ENCODE results near the gene FECH. TPM values are rescaled to one million over a fixed set of nuclear protein-coding genes. Genes with fewer than 3 reads are reported as not detected.
A peak's percentile ranks its signal among the peaks of the same experiment; 100 is the strongest.

FECH gene
- total RNA-seq, 2 experiments from 2014 or later = 5.3 to 14.2 TPM

GRCh38 chr18:57584444-57584843, 2.1 kb downstream of the FECH start:
- no peak overlapping the region for H2AFZ ChIP-seq (ENCODE audit: low read length)
- no peaks in the 10 kb centered on the region for H3K9me3 ChIP-seq (ENCODE audit: low read length)
- H3K4me2 ChIP-seq (ENCODE audit: low read length) = no peak overlapping the region
- H3K4me3 ChIP-seq (ENCODE audit: low read depth, low read length, poor library complexity, severe bottlenecking) = no peak overlapping the region
- H3K79me2 ChIP-seq (ENCODE audit: insufficient read depth, low read depth, low read length) = no peaks in the 10 kb centered on the region
- no peaks in the 10 kb centered on the region for H3K9me2 ChIP-seq (ENCODE audit: insufficient read depth, low read length)
- intact Hi-C loops (cut with micrococcal nuclease; ENCODE audit: unreplicated experiment) = no loop called here
- no peak overlapping the region for H3K27ac ChIP-seq (ENCODE audit: low read depth, low read length, poor library complexity, severe bottlenecking)
- H3K36me3 ChIP-seq (ENCODE audit: insufficient read depth, low read length) = no peaks in the 10 kb centered on the region
- BruUV-seq (replicated peaks) = no TSS peak
- H4K20me1 ChIP-seq (ENCODE audit: insufficient read depth, low read length) = no peaks in the 10 kb centered on the region
- ChIA-PET CTCF (ENCODE audit: unreplicated experiment) (no interaction called here), POLR2A (no interaction called here)
- DNase-seq (ENCODE audit: low spot score) = no peak
- TF ChIP-seq EZH2phosphoT487 (IDR thresholded peaks at IDR 0.05; ENCODE audit: borderline replicate concordance, low read depth, low read length) (no peak), CTCF (conservative IDR thresholded peaks at IDR 0.05; ENCODE audit: low read length) (no peak)
- H3K4me1 ChIP-seq (ENCODE audit: insufficient read depth, low read length, poor library complexity, severe bottlenecking) = peaks cover 11% of the 10 kb centered on the region

- no peaks in the 10 kb centered on the region for H3K9me3 ChIP-seq (ENCODE audit: low read length)
- no peaks in the 10 kb centered on the region for H3K36me3 ChIP-seq (ENCODE audit: insufficient read depth, low read length)
- H3K4me1 ChIP-seq (ENCODE audit: insufficient read depth, low read length, poor library complexity, severe bottlenecking) = peaks cover 11% of the 10 kb centered on the region
- no peak overlapping the region for H3K27ac ChIP-seq (ENCODE audit: low read depth, low read length, poor library complexity, severe bottlenecking)
- H2AFZ ChIP-seq (ENCODE audit: low read length) = no peak overlapping the region
- ChIA-PET CTCF (ENCODE audit: unreplicated experiment) (no interaction called here), POLR2A (no interaction called here)
- DNase-seq (ENCODE audit: low spot score) = no peak
- TF ChIP-seq CTCF (conservative IDR thresholded peaks at IDR 0.05; ENCODE audit: low read length) = no peak
- TF ChIP-seq EZH2phosphoT487 (IDR thresholded peaks at IDR 0.05; ENCODE audit: borderline replicate concordance, low read depth, low read length) = no peak
- intact Hi-C loops (cut with micrococcal nuclease; ENCODE audit: unreplicated experiment) = no loop called here
- no peaks in the 10 kb centered on the region for H3K9me2 ChIP-seq (ENCODE audit: insufficient read depth, low read length)
- H3K4me2 ChIP-seq (ENCODE audit: low read length) = no peak overlapping the region
- no peaks in the 10 kb centered on the region for H3K79me2 ChIP-seq (ENCODE audit: insufficient read depth, low read depth, low read length)
- no peak overlapping the region for H3K4me3 ChIP-seq (ENCODE audit: low read depth, low read length, poor library complexity, severe bottlenecking)
- no peaks in the 10 kb centered on the region for H4K20me1 ChIP-seq (ENCODE audit: insufficient read depth, low read length)
- BruUV-seq (replicated peaks) = no TSS peak
Observed at GRCh38 chr18:57583297-57583835, 3.1 kb downstream of the FECH start.

GRCh38 chr18:57581301-57581934, 5.1 kb downstream of the FECH start:
- H2AFZ ChIP-seq (ENCODE audit: low read length) = no peak overlapping the region
- CTCF ChIA-PET (ENCODE audit: unreplicated experiment) = no interaction called here

More at GRCh38 chr18:57581301-57581934, 5.1 kb downstream of the FECH start:
- TF ChIP-seq EZH2phosphoT487 (IDR thresholded peaks at IDR 0.05; ENCODE audit: borderline replicate concordance, low read depth, low read length) (no peak), CTCF (conservative IDR thresholded peaks at IDR 0.05; ENCODE audit: low read length) (no peak)
- POLR2A ChIA-PET = interaction anchor here (0.9 kb wide), 1 partner anchor 8 kb away, joined by 3 read pairs; no protein-coding TSS in a partner anchor
- no peaks in the 10 kb centered on the region for H4K20me1 ChIP-seq (ENCODE audit: insufficient read depth, low read length)
- peaks cover 11% of the 10 kb centered on the region for H3K4me1 ChIP-seq (ENCODE audit: insufficient read depth, low read length, poor library complexity, severe bottlenecking)
- no peak overlapping the region for H3K4me3 ChIP-seq (ENCODE audit: low read depth, low read length, poor library complexity, severe bottlenecking)
- BruUV-seq (replicated peaks) = no TSS peak
- no peak overlapping the region for H3K4me2 ChIP-seq (ENCODE audit: low read length)
- H3K9me2 ChIP-seq (ENCODE audit: insufficient read depth, low read length) = no peaks in the 10 kb centered on the region
- no peaks in the 10 kb centered on the region for H3K79me2 ChIP-seq (ENCODE audit: insufficient read depth, low read depth, low read length)
- H3K9me3 ChIP-seq (ENCODE audit: low read length) = no peaks in the 10 kb centered on the region
- DNase-seq (ENCODE audit: low spot score) = peak; percentile 1
- no peaks in the 10 kb centered on the region for H3K36me3 ChIP-seq (ENCODE audit: insufficient read depth, low read length)
- H3K27ac ChIP-seq (ENCODE audit: low read depth, low read length, poor library complexity, severe bottlenecking) = no peak overlapping the region
- intact Hi-C loops (cut with micrococcal nuclease; ENCODE audit: unreplicated experiment) = no loop called here
